NCI-H1694 (cell line): ENCODE results near the gene PRKD1.
"Not testable (repeated sequence)": the region's sequence is repeated elsewhere in the genome, so short reads cannot be mapped to it uniquely, and the experiment has no call there.

ENCODE experiments used
- DNase-seq: peaks from one replicate; lab custom pipeline; 2025; lab: John Stamatoyannopoulos, UW

The PRKD1 gene

DNA sequence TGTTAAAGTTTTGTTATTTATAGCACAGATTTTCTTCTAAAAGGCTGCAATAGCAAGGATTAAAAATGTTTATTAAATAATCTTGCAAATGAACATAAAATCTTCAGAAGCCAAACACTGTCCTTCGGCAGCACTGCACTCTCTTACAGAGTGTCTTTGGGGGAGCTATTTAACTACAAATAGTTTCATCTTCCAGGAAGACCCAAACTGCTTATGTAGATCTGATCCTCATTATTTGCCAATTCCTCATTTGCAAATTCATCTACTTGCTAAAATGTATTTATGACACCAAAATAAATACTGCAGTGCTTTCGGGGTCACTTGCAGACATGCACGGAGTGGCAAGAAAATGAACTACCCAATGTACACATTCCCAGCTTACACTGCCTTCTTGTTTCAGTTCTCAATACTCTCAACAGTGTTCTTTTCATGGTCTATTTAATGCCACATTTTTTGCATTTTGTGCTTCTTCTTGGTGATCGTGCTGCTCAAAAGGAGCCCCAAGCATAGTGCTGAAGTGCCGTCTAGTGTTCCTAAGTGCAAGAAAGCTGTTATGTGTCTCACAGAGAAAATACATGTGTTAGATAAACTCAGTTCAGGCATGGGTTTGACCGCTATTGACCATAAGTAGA lies 128.1 kb downstream of the PRKD1 start:
- DNase-seq = no peak

DNA sequence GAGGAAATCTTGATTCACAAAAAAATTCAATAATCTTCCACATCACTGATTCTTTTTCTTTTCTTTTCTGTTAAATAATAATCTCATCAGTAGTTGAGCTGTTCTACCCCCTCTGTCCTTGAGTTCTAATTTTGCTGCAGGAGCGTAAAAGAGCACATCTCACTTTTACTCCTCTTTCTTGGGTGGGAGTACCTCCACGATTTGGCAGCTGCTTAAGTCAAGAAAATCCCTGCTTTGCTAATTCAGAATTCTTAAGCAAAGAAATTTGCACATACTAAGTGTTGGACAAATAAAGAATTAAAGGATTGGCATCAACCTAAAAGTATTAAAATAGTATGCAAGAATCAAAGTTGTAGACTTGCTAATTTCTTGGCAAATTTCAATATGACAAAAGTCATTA lies 128.8 kb downstream of the PRKD1 start:
- no peak for DNase-seq

DNA sequence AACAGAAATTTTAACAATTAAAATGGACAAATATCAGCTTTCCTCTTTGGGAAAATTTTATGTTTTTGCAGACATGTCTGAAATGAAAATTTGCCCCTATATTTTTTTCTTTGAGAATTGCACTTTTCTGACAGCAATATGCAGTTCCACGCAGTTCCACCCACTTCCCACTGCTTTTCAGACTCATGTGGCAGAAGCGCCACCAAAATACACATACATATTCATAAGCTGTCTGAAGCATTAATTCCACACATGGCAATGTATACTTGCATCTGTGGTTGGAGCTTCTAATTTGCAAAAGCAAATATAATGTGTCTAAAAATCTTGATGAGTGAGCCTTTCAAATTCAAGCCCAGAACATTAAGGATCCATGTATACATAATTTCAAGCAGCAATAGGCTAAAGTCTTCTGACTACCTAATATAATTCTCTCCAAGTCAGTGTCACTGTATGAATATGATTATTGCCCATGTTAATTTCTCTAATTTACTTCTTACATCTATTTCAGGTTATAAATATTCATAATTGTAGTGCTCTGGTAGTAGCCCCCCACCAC lies 129.5 kb downstream of the PRKD1 start:
- DNase-seq = no peak

DNA sequence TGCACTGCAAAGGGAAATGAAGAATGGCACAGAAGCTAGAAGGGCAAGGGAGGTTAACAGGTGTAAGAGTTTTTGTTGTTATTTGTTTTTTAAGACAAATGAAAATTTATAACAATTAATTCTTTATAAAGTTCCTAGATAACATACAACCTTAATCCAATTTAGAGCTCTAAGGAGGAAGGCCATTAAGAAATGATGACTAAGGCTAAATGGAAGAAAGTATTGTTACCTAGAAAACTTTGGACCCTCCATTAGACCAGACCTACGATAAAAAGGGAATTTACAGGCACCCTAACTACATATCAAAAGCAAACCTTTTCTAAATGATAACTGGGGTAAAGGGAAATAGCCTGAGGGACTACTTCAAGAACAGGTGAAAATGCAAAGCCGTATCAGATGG lies 130.8 kb downstream of the PRKD1 start:
- no peak for DNase-seq

DNA sequence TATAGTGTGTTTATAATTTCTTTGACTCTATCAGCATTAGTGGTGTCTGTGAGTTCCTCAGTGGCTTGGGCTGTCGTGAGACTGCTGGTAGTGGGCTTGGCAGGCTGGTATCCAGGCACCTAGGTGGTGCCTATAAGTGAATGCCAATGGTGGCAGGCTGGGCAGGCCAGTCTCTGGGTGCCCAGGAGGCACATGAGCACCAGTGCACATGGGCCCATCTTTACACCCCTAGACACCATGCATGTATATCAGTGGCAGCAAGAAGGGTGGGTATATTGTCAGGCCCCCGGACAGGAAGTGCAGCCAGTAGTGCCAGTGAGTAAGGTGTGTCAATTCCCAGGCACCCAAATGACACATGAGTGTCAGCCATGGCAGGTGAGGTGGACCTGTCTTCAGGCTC lies 138.2 kb downstream of the PRKD1 start:
- no peak for DNase-seq

DNA sequence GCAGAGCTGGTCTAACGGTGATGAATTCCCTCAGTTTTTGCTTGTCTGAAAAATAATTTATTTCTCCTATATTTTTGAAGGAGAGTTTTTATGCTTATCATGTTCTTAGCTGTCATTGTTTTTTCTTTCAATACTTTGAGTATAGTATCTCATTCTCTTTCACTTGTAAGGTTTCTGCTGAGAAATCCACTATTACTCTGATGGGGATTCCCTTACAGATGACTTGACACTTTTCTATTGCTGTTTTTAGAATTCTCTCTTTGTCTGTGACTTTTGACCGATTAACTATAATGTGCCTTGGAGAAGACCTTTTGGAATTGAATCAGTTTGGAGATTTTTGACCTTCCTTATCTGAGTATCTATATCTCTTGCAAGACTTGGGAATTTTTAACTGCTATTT lies 139.6 kb downstream of the PRKD1 start:
- DNase-seq = no peak

DNA sequence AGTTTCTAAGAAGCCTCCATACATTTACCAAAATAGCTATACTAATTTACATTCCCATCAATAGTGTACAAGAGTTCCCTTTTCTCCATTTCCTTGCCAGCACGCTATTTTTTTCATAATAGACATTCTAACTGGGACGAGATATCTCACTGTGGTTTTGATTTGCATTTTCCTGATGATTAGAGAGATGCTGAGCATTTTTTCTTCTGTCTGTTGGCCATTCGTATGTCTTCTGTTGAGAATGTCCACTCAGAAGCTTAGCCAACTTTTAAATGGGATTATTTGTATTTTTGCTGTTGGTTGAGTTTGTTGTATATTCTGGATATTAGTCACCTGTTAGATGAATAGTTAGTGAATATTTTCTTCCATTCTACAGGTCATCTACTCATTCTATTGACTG lies 144.1 kb downstream of the PRKD1 start:
- no peak for DNase-seq

DNA sequence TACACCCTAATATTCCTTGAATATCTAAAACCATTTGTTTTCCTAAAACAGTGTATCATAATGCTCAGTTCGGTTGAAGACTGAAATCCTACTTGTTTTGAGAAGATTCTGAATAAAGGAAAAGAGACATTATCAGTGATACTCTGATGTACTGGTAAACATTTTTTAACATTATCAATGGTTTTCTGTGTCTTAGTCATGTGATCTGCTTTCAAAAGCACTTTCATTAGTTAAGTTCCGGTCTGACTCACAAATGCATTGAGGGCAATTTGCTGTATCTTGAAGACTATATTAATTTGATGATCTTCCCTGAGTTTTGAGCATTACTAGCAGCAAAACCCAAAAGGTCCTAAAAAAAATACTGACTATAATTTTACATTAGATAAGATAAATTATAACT lies 145.6 kb downstream of the PRKD1 start:
- DNase-seq = no peak

DNA sequence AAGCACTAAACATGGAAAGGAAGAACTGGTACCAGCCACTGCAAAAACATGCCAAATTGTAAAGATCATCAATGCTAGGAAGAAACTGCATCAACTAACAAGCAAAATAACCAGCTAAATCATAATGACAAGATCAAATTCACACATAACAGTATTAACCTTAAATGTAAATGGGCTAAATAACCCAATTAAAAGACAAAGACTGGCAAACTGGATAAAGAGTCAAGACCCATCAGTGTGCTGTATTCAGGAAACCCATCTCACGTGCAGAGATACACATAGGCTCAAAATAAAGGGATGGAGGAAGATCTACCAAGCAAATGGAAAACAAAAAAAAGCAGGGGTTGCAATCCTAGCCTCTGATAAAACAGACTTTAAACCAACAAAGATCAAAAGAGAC lies 150.5 kb downstream of the PRKD1 start:
- DNase-seq = not testable (repeated sequence)

DNA sequence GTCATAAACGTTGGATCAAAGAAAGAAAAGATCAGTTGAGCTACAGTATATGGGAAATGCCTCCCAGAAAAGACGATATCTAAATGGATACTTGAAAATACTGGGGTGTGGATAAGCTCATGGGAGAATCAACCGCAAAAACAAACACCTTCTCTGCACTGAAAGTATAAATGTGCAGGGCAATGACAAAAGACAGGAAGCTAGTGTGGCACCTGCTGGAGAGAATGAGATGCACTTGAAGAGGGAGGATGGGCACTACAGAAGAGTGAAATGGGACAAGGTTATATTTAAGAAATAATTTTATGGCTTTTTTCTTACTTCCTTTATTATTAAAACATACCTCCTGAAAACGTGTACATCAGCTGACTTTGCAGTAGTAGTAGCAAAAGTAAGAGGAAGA lies 153.7 kb downstream of the PRKD1 start:
- DNase-seq = no peak

DNA sequence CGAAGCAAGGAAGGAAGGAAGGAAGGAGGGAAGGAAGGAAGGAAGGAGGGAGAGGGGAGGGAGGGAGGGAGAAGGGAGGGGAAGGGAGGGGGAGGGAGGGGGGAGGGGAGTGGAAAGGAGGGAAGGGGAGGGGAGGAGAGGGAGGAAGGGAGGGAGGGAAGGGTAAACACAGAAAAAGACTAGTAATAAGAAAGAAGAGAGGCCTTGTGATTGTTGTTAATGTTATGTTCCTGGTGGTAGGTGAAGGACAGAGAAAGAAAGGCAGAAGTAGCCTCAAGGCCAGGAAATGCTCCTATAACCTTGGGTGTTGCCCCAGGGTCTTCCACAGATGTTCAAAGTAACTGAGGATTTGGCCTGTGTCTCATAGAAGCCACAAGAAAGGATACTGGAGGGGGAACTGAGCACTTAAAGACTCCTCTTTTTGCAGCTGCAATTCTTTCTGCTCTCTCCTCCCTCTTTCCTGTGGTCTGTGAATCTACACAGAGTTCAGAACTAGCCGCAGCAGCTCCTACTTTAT lies 164.2 kb downstream of the PRKD1 start:
- no peak for DNase-seq

DNA sequence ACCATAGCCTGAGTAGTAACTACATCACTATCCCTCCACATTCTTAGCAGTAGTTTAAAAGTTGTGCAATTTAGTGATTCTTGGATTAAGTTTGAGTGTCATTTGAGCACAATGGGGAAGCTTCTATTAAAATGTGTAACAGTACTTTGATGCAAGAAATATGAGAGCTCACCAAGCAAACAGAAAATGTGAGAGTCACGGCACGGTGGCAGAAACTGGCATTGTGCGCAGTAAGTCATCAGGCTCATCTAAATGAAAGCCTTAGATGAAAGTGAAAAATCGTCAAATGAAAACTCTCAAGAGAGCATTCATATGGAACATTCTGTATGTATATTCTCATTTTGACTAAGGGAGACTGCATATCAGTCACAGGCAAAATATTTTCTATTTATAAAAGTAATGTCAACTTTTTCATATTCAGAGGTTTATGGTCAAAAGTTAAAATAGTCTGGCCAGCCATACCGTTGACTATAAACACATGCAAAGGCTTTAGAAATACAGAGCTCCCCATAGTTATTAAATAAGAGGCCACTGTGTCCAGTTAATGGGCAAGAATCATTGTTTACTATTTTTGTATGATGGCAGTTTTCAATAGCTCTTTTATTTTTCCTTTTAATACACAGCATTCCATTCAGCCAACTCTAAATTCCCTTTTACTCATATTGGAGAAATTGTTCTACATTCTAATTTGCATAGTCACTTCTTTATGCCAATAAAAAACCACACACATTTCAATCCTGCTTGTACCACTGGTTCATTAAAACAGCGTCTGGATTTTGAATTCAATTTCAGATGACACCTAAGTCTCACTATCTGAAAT lies 167.9 kb downstream of the PRKD1 start:
- no peak for DNase-seq

DNA sequence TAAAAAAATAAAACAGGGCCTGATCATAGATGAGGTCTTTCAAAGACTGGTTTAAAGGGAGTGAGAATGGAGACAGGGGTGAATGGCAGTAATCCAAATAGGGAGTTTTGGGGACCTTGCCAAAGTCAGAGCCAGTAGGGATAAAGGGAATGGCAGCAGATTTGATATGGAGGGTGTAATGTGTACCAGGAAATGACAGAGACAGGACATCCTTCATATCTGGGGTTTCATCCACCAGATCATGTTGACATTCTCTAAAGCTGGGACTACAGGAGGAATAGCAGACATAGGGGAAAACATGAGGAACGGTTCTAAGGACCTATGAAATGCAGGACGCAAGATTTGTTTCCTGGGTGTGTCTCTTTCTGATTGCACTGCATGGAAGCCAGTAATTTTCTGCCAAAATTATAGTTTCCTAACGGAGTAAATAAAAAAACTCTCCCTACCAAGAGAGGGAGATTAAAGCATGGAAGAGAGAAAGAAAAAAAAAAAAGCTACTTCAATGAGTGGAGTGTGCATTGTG lies 169.9 kb downstream of the PRKD1 start:
- DNase-seq = no peak

DNA sequence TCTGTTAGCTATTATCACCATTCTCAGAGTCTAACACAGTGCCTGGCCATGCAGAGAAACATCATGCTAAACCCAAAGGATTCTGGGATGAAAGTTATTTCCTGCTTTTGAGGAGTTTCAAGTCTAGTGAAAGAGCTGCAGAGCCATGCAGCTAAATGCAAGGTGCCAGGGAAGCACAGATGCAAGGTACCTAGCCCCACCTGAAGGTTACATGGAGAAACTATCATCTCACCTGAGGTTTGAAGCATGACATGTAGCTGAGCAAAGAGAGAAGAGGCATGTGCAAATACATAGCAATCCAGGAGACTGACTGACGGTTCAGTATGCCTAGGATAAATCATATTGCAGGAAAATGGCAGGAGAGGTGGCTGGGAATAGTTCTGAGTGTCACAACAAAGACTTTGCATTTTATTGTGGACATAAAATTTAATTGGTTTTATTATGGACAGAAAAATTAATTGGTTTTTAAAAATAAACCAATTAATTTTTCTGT lies 170.4 kb downstream of the PRKD1 start:
- DNase-seq = no peak

DNA sequence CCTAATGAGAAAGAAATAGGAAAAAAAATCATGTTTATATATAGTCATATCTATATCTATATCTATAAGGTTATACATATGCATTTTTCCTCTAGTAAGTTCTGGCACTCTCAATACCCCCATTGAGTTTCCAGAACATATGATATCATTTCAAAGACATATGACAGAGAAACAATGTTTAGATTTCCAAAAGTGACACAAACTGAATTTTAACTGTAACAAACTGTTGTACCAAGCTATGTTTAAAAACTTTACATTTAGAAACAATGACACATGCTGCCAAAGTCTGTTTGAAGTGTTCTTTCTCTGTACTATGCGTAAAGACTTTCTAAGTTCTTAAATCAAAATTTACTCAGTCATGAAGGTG lies 171.6 kb downstream of the PRKD1 start:
- DNase-seq = no peak

DNA sequence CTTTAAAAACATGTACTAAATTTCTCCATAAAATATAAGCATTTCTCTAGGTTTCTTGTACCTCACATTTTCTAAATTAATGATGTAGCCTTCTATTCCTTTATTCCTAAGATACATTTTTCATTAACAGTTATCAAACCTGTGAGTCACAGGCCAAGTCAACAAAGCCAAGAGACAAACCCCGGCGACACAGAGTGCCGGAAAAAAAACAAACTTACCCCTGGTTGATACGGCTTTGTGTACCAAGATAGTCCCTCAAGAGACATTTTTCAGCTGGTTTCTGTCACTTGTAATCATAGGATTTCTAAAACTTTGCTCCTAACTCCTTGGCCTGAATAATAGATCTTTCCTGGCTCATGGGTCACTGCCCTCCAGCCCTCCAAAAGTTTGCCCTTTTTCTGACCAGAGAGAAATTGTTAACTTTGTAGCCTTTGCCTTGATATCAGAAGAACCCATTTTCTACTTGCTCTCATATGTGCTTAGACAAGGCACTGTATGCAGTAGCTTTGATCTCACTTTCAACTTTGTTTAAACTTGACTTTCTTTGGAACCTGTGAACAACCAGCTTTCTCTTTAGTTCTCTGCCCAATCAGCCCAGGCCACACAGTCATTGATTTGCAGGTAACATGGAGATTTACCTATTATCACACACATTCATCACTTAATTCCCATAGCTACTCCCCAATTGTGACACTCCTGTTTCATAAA lies 172.2 kb downstream of the PRKD1 start:
- DNase-seq = no peak

DNA sequence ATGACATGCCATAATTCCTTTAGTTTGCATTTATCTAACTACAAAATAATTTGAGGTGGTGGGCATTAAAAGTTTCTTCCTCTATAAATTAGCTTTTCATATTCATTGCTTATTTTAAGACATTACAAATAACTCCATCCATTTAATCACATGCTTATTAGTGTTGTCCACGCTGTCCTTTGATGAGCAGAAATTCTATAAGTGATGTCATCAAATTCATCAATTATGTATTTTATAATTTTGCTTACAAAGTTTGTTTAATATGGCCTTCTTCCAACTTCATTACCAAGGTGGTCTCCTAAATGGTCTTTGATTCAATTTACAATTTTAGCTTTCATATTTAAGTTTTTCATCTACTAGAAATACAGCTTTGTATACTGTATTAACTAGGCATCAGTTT lies 173.5 kb downstream of the PRKD1 start:
- no peak for DNase-seq

DNA sequence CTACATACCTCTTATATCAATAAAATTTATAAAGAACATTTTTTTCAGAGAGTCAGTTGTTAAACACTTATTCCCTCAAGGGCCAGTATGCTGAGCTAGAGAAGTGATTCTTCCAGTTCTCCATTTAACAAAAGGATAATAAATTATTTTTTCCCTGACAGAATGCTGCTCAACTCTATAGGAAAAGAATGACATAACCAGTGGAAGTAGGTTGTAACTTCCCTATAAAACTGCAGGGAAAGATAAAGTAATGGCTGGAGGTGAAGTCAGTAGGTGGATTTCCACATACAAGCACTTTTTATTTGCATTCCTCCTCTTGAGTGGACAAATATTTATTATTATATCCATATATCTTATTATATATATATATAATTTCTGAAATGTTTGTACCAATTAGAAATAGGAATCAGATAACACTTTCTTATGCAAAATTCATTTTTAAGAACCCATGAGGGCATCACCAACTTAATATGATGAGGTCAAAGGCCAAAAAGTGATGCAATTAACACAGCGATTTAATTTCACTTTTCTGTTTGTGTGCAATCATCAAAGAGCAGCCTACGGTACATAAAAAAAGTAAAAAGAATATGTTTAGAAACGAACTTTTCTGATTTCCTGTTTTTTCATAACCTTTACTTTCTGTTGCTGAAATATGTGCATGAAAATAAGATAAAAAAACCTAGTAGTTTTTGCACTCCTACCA lies 175.3 kb downstream of the PRKD1 start:
- DNase-seq = no peak

DNA sequence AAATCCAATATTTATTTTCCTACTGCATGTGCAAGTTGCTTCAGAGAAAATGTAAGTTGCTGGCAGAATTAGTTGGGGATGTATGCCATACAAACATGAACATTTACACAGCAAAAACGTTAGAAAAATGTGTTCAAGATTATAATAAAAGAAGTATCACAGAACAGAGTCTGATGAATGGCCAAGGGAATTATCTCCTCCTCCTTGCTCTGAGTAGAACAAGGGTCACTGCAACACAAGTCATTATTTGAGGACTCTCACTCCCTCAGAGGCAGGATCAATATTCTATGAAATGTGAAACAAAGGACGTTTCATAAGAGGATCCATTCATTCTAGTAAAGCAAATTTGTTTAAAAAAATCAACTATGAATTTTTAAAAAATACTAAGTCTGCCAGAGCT lies 177.8 kb downstream of the PRKD1 start:
- DNase-seq = no peak

DNA sequence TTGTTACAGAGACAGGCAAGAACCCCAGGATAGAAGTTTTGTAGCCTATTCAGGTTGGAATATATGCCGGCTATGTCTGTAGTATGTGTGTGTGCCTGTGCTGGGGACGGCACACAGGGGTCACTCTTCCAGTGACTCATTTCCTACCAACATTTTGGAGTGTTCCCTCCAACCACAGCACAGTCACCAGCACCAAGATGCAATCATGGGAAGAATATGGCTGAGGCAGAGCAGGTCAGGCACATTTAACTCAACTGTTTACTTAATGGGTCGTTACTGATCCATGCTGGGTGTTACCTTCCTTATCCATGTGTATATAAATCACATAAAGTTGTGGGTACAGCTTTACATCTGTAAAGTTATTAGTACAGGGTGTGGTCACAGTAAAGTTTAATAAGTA lies 178.3 kb downstream of the PRKD1 start:
- DNase-seq = no peak

DNA sequence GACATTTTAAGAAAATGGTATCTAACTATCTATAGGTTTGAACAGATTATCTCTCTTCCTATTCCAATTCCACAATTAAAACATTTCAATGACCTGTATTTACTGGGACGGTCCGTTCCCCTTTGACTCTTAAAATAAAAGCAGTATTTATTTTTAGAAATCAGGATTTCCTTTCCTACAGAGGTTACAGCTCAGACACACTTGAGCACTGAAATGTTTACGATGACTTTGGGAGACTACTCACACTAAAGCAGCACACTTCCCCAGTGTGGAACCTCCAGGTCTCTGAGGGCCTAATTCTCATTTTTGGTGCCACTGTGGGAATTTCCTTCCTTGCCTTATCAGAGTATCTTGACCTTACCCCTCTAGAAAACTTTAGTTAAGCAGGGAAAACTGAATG lies 181.8 kb downstream of the PRKD1 start:
- no peak for DNase-seq

DNA sequence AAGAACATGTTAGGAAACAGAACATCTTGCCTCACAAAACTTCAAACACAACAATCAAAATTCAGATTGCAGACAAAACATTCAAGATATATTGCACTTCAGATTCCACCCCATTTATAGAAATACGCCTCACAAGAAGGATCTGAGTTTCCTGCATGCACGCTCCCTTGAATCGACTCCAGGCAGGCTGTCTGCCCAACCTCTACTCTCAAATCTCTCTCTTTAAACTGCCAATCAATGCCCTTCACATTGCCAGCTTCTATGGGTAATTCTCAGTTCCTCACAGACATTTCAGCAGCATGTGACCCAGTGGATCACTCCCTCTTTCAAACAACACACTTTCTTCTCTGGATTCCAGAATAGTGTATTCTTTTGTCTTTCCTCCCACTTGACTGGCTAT lies 184.1 kb downstream of the PRKD1 start:
- no peak for DNase-seq
